Measurements from ENCODE around the gene USP50. TPM values are rescaled to one million over a fixed set of nuclear protein-coding genes. Genes with fewer than 3 reads are reported as not detected.

Gene USP50
- total RNA-seq = under 1 TPM in 1 of 2 donors, not detected in 1; 0.34 TPM
- polyA plus RNA-seq = not detected
- long read RNA-seq, donor 1 = 0 reads
- long read RNA-seq, donor 2 = 0 reads
- long read RNA-seq, donor 3 = 0 reads
- long read RNA-seq, donor 4 = 0 reads
- long read RNA-seq, donor 5, partial matches to known transcripts = 5 of 5 reads
- long read RNA-seq, donor 5, other reads (novel, unspliced or antisense) = 0 of 5 reads

GRCh38 chr15:50546566-50546965 is at the start of gene USP50:
USP50 (minus strand) TSS chr15:50546666; CDS start chr15:50546525, 141 bp downstream.
- H3K36me3 ChIP-seq (ENCODE audit: control insufficient read depth in 4 of 4, insufficient read depth in 4 of 4, low read length in 4 of 4) = no peaks in the 10 kb centered on the region
- H3K9me3 ChIP-seq (ENCODE audit: control insufficient read depth in 4 of 4, insufficient read depth in 3 of 4, low read length in 3 of 4) = no peaks in the 10 kb centered on the region
- ATAC-seq (ENCODE audit: insufficient read depth, low FRiP score) (no peak), DNase-seq (no peak)
- no peak within 1 kb of the TSS for H3K9ac ChIP-seq (ENCODE audit: insufficient read depth in 1 of 2, low read length in 2 of 2)
- WGBS, 2 donors = 90 to 97% methylated on average over 5 of the region's 5 CpGs
- no peak within 1 kb of the TSS for H3K27ac ChIP-seq (ENCODE audit: low read depth in 1 of 2, low read length in 1 of 2)
- TF ChIP-seq CTCF (IDR thresholded peaks at IDR 0.05; ENCODE audit: control extremely low read depth, extremely low read depth) = no peak
- H3K27me3 ChIP-seq (ENCODE audit: control insufficient read depth in 3 of 3, insufficient read depth in 3 of 3, low read length in 2 of 3) = no peaks in the 10 kb centered on the region
- H3K4me1 ChIP-seq (ENCODE audit: control insufficient read depth in 5 of 5, insufficient read depth in 5 of 5, low read length in 5 of 5) = no peaks in the 10 kb centered on the region
- no peak within 1 kb of the TSS for H3K4me3 ChIP-seq

GRCh38 chr15:50594311-50594710 is 47.8 kb upstream of the USP50 start:
- Histone ChIP-seq H3K27me3 (ENCODE audit: control insufficient read depth in 3 of 3, insufficient read depth in 3 of 3, low read length in 2 of 3) (no peaks in the 10 kb centered on the region), H3K4me3 (no peak overlapping the region), H3K27ac (ENCODE audit: low read depth in 1 of 2, low read length in 1 of 2) (no peak overlapping the region), H3K9ac (ENCODE audit: insufficient read depth in 1 of 2, low read length in 2 of 2) (no peak overlapping the region), H3K4me1 (ENCODE audit: control insufficient read depth in 5 of 5, insufficient read depth in 5 of 5, low read length in 5 of 5) (no peaks in the 10 kb centered on the region), H3K36me3 (ENCODE audit: control insufficient read depth in 4 of 4, insufficient read depth in 4 of 4, low read length in 4 of 4) (peaks cover 10 to 36% (median 34%) of the 10 kb centered on the region in 4 donors), H3K9me3 (ENCODE audit: control insufficient read depth in 4 of 4, insufficient read depth in 3 of 4, low read length in 3 of 4) (no peaks in the 10 kb centered on the region)
- TF ChIP-seq CTCF (IDR thresholded peaks at IDR 0.05; ENCODE audit: control extremely low read depth, extremely low read depth) = no peak
- no peak for ATAC-seq (ENCODE audit: insufficient read depth, low FRiP score)
- no peak for DNase-seq
- WGBS, 2 donors = 97 to 99% methylated on average over 2 of the region's 2 CpGs

- DNase-seq = no peak
- 80 to 90% methylated on average over 3 of the region's 3 CpGs for WGBS, 2 donors
- Histone ChIP-seq H3K27ac (ENCODE audit: low read depth in 1 of 2, low read length in 1 of 2) (no peak overlapping the region), H3K4me1 (ENCODE audit: control insufficient read depth in 5 of 5, insufficient read depth in 5 of 5, low read length in 5 of 5) (no peaks in the 10 kb centered on the region), H3K27me3 (ENCODE audit: control insufficient read depth in 3 of 3, insufficient read depth in 3 of 3, low read length in 2 of 3) (no peaks in the 10 kb centered on the region), H3K9me3 (ENCODE audit: control insufficient read depth in 4 of 4, insufficient read depth in 3 of 4, low read length in 3 of 4) (no peaks in the 10 kb centered on the region), H3K36me3 (ENCODE audit: control insufficient read depth in 4 of 4, insufficient read depth in 4 of 4, low read length in 4 of 4) (peaks cover 12 to 40% (median 33%) of the 10 kb centered on the region in 4 donors), H3K4me3 (no peak overlapping the region), H3K9ac (ENCODE audit: insufficient read depth in 1 of 2, low read length in 2 of 2) (no peak overlapping the region)
- ATAC-seq (ENCODE audit: insufficient read depth, low FRiP score) = no peak
- TF ChIP-seq CTCF (IDR thresholded peaks at IDR 0.05; ENCODE audit: control extremely low read depth, extremely low read depth) = no peak
Observed at GRCh38 chr15:50593761-50594160, 47.3 kb upstream of the USP50 start.

- H3K4me3 ChIP-seq = no peak overlapping the region
- WGBS, 2 donors = 97 to 100% methylated on average over 1 of the region's 1 CpG
- no peaks in the 10 kb centered on the region for H3K4me1 ChIP-seq (ENCODE audit: control insufficient read depth in 5 of 5, insufficient read depth in 5 of 5, low read length in 5 of 5)
- no peak for ATAC-seq (ENCODE audit: insufficient read depth, low FRiP score)
- no peaks in the 10 kb centered on the region for H3K9me3 ChIP-seq (ENCODE audit: control insufficient read depth in 4 of 4, insufficient read depth in 3 of 4, low read length in 3 of 4)
- H3K36me3 ChIP-seq (ENCODE audit: control insufficient read depth in 4 of 4, insufficient read depth in 4 of 4, low read length in 4 of 4) = peaks cover 12 to 33% (median 30%) of the 10 kb centered on the region in 4 donors
- H3K27me3 ChIP-seq (ENCODE audit: control insufficient read depth in 3 of 3, insufficient read depth in 3 of 3, low read length in 2 of 3) = no peaks in the 10 kb centered on the region
- TF ChIP-seq CTCF (IDR thresholded peaks at IDR 0.05; ENCODE audit: control extremely low read depth, extremely low read depth) = no peak
- no peak overlapping the region for H3K27ac ChIP-seq (ENCODE audit: low read depth in 1 of 2, low read length in 1 of 2)
- no peak overlapping the region for H3K9ac ChIP-seq (ENCODE audit: insufficient read depth in 1 of 2, low read length in 2 of 2)
- DNase-seq = no peak
Observed at GRCh38 chr15:50590288-50590687, 43.8 kb upstream of the USP50 start.
